Liver (tissue), 9 donors: ENCODE measurements around the gene HTR6. TPM values are rescaled to one million over a fixed set of nuclear protein-coding genes. Genes with fewer than 3 reads are reported as not detected.

Source experiments
- DNase-seq: peaks from one replicate; pipeline ENCODE4 v3.0.0-alpha.2; 2017; ENCODE audit warnings: low spot score
- H3K27ac ChIP-seq, 2 donors: one replicate each; pipeline ENCODE4 v1.7.0; 2013; ENCODE audit warnings: inconsistent platforms in 2 of 2, low read length in 2 of 2, control low read depth in 1 of 2, low read depth in 1 of 2, mild to moderate bottlenecking in 1 of 2
- H3K27me3 ChIP-seq, 4 donors: one replicate each; pipeline versions ENCODE4 v1.6.1 to v1.7.0; 2013; ENCODE audit warnings: low read length in 3 of 4, inconsistent platforms in 1 of 4, mild to moderate bottlenecking in 1 of 4, moderate library complexity in 1 of 4; ENCODE audit not compliant: control insufficient read depth in 4 of 4, insufficient read depth in 4 of 4
- H3K36me3 ChIP-seq, 4 donors: one replicate each; pipeline versions ENCODE4 v1.6.1 to v1.7.0; 2013; ENCODE audit warnings: low read length in 3 of 4, mild to moderate bottlenecking in 3 of 4, low read depth in 1 of 4, moderate library complexity in 1 of 4; ENCODE audit not compliant: control insufficient read depth in 4 of 4, insufficient read depth in 3 of 4
- H3K4me1 ChIP-seq, 4 donors: one replicate each; pipeline versions ENCODE4 v1.6.1 to v1.7.0; 2013; ENCODE audit warnings: low read length in 3 of 4, mild to moderate bottlenecking in 3 of 4, moderate library complexity in 1 of 4; ENCODE audit not compliant: control insufficient read depth in 4 of 4, insufficient read depth in 4 of 4
- H3K4me3 ChIP-seq, 3 donors: one replicate each; pipeline versions ENCODE4 v1.6.1 to v1.7.0; 2013; ENCODE audit warnings: low read length in 3 of 3, control low read depth in 1 of 3, low read depth in 1 of 3, mild to moderate bottlenecking in 1 of 3
- H3K9ac ChIP-seq, 2 donors: one replicate each; pipeline ENCODE4 v1.7.0; 2013; ENCODE audit warnings: low read length in 2 of 2, mild to moderate bottlenecking in 2 of 2, moderate library complexity in 2 of 2, control low read depth in 1 of 2, low read depth in 1 of 2
- H3K9me3 ChIP-seq, 4 donors: one replicate each; pipeline versions ENCODE4 v1.6.1 to v1.7.0; 2013; ENCODE audit warnings: low read length in 3 of 4; ENCODE audit not compliant: control insufficient read depth in 4 of 4
- ATF3 ChIP-seq: IDR thresholded peaks from 2 replicates; pipeline ENCODE4 v1.6.1; 2016; ENCODE audit warnings: antibody characterized with exemption
- CTCF ChIP-seq: fragments of 150-350 bp; IDR thresholded peaks from 2 replicates; pipeline ENCODE4 v1.5.1; 2017; ENCODE audit warnings: improper control_type of control experiment, low read depth, low read length; ENCODE audit not compliant: missing input control
- EGR1 ChIP-seq, 2 donors: IDR thresholded peaks; 2 replicates each; pipeline ENCODE4 v1.6.1; 2016 to 2018; ENCODE audit warnings: antibody characterized with exemption in 2 of 2, low read depth in 2 of 2
- FOXA1 ChIP-seq: IDR thresholded peaks from 2 replicates; pipeline ENCODE4 v1.6.1; 2016; ENCODE audit warnings: antibody characterized with exemption
- GABPA ChIP-seq, 2 donors: IDR thresholded peaks in 1 of 2; conservative IDR thresholded peaks in 1 of 2; 2 replicates each; pipeline ENCODE4 v1.6.1; 2016; ENCODE audit warnings: antibody characterized with exemption in 2 of 2, mild to moderate bottlenecking in 1 of 2, moderate library complexity in 1 of 2
- HNF4A ChIP-seq, 2 donors: conservative IDR thresholded peaks; 2 replicates each; pipeline ENCODE4 v1.6.1; 2016; ENCODE audit warnings: antibody characterized with exemption in 2 of 2, mild to moderate bottlenecking in 2 of 2
- HNF4G ChIP-seq: IDR thresholded peaks from 2 replicates; pipeline ENCODE4 v1.6.1; 2016; ENCODE audit warnings: antibody characterized with exemption
- MAX ChIP-seq: IDR thresholded peaks from 2 replicates; pipeline ENCODE4 v1.6.1; 2016; ENCODE audit warnings: antibody characterized with exemption
- REST ChIP-seq: IDR thresholded peaks from 2 replicates; pipeline ENCODE4 v1.6.1; 2016; ENCODE audit warnings: antibody characterized with exemption, mild to moderate bottlenecking
- RXRA ChIP-seq, 2 donors: IDR thresholded peaks; 2 replicates each; pipeline ENCODE4 v1.6.1; 2017 to 2018; ENCODE audit warnings: antibody characterized with exemption in 2 of 2, mild to moderate bottlenecking in 1 of 2
- SP1 ChIP-seq: IDR thresholded peaks from 2 replicates; pipeline ENCODE4 v1.6.1; 2018; ENCODE audit warnings: antibody characterized with exemption, mild to moderate bottlenecking
- YY1 ChIP-seq: IDR thresholded peaks from 2 replicates; pipeline ENCODE4 v1.6.1; 2016; ENCODE audit warnings: antibody characterized with exemption, mild to moderate bottlenecking
- ZBTB33 ChIP-seq: IDR thresholded peaks from 2 replicates; pipeline ENCODE4 v1.6.1; 2016; ENCODE audit warnings: antibody characterized with exemption
- WGBS: extraction: QIAGEN DNeasy Blood & Tissue Kit; methylation state at CpG from one replicate; pipeline ENCODE4 v1.1.7; 2013; 5-methylcytosine and 5-hydroxymethylcytosine counted together
- polyA plus RNA-seq, 2 donors: library from polyadenylated mRNA; stranded (reverse) in 1 of 2; unstranded in 1 of 2; fragments of 200-250 nt in 1 of 2; fragments of >200 nt in 1 of 2; fragmentation: Nextera tagmentation in 1 of 2; extraction: Ambion mirVana in 1 of 2; gene quantifications; one replicate each; pipeline versions ENCODE4 v1.2.1 to v1.2.3, GENCODE V29; 2013 to 2015
- total RNA-seq, 2 donors: library from RNA; depleted of rRNA; stranded (reverse); fragments of >200 nt; gene quantifications; one replicate each; pipeline ENCODE4 v1.2.3, GENCODE V29; 2014
- donor health status: healthy.
- donor health status: healthy.
- donor health status: healthy.
- donor health status: healthy.
- donor health status: healthy.

Gene HTR6
- total and polyA plus RNA-seq, 4 donors, result not detected

GRCh38 chr1:19695772-19696171 is 31.1 kb downstream of the HTR6 start:
- no peak for TF ChIP-seq MAX
- no peak for TF ChIP-seq SP1
- TF ChIP-seq YY1, result no peak
- no peak for TF ChIP-seq ZBTB33
- TF ChIP-seq HNF4G, result no peak
- TF ChIP-seq CTCF, result no peak
- TF ChIP-seq EGR1 (IDR thresholded peaks at IDR 0.05; ENCODE audit: low read depth in 2 of 2), result no peak
- Histone ChIP-seq H3K9ac (no peak overlapping the region), H3K27ac (no peak overlapping the region), H3K4me1 (no peaks in the 10 kb centered on the region), H3K36me3 (peaks cover 2 to 31% (median 10%) of the 10 kb centered on the region in 4 donors), H3K27me3 (no peaks in the 10 kb centered on the region), H3K9me3 (no peaks in the 10 kb centered on the region), H3K4me3 (no peak overlapping the region)
- 97% methylated on average over 7 of the region's 7 CpGs for WGBS
- no peak for DNase-seq

- H3K36me3 ChIP-seq, result peaks cover 2 to 32% (median 10%) of the 10 kb centered on the region in 4 donors
- no peaks in the 10 kb centered on the region for H3K9me3 ChIP-seq
- no peak overlapping the region for H3K9ac ChIP-seq
- TF ChIP-seq CTCF (no peak), ATF3 (no peak)
- 97% methylated on average over 8 of the region's 8 CpGs for WGBS
- no peak overlapping the region for H3K4me3 ChIP-seq
- no peak overlapping the region for H3K27ac ChIP-seq
- no peak for DNase-seq
- no peaks in the 10 kb centered on the region for H3K27me3 ChIP-seq
- no peaks in the 10 kb centered on the region for H3K4me1 ChIP-seq
These were observed 32.1 kb downstream of the HTR6 start for GRCh38 chr1:19696820-19697219.

- Histone ChIP-seq H3K27me3 (no peaks in the 10 kb centered on the region), H3K9me3 (no peaks in the 10 kb centered on the region), H3K4me3 (no peak overlapping the region), H3K9ac (no peak overlapping the region), H3K4me1 (no peaks in the 10 kb centered on the region), H3K27ac (no peak overlapping the region), H3K36me3 (peaks cover 2 to 30% (median 11%) of the 10 kb centered on the region in 4 donors)
- WGBS, result 98% methylated on average over 4 of the region's 4 CpGs
- no peak for DNase-seq
- TF ChIP-seq FOXA1 (no peak), HNF4G (no peak), HNF4A (conservative IDR thresholded peaks at IDR 0.05) (no peak), GABPA (IDR thresholded peaks at IDR 0.05 in 1 of 2, conservative IDR thresholded peaks at IDR 0.05 in 1 of 2) (no peak), REST (no peak), CTCF (no peak), YY1 (no peak), ATF3 (no peak), RXRA (IDR thresholded peaks at IDR 0.05) (no peak), EGR1 (IDR thresholded peaks at IDR 0.05; ENCODE audit: low read depth in 2 of 2) (no peak)
These were observed 33.5 kb downstream of the HTR6 start for GRCh38 chr1:19698181-19698580.
